DND-41 (cell line): Measurements from ENCODE around the gene CKS1B.

Source experiments
- EZH2 ChIP-seq: IDR thresholded peaks from 3 replicates; pipeline ENCODE4 v1.6.1; 2012; ENCODE audit warnings: borderline replicate concordance, low read depth, mild to moderate bottlenecking, moderate library complexity, low read length, inconsistent platforms; ENCODE audit not compliant: severe bottlenecking
- TF ChIP-seq, protein P1 (sequence below): IDR thresholded peaks from 2 replicates; pipeline ENCODE4 v1.5.1; 2012; ENCODE audit warnings: borderline replicate concordance, low read length, moderate library complexity, mild to moderate bottlenecking; ENCODE audit not compliant: poor library complexity, severe bottlenecking; ENCODE audit errors: extremely low read depth

DNA sequence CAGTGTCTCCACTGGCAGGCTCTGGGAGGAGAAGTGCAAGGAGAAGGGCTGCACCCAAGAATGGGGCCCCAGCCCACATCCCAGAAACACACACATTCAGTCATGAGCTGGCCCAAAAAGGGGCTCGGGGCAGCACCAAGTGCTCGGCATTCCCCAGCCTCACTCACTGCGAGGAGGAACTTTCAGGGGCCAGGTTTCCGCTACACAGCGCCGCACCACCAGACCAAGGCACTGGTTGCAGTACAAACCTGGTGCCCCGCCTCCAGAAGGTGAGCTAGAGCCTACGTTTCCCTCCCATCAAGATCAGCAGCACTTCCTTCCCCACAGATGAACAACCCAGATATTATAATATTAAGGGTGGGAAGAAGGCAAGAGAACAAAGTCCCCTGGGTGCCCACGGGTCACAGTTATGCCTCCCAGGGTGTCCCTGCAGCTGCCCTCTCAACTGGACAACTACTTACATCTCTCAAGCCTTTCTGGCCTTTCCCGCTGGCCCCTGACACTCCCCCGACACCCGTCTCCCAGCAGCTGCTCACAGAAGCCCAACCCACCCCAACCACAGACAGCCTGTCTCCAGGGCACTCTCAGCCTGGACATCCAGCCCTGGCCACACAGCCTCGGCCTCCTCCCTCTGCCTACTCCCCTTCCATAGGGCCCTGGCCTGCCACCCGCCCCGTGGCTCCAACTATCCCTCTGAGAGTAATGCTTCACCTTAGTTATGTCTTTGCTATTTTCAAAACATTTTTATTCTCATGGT is 22.4 kb upstream of the CKS1B start:
- TF ChIP-seq, protein P1, sequence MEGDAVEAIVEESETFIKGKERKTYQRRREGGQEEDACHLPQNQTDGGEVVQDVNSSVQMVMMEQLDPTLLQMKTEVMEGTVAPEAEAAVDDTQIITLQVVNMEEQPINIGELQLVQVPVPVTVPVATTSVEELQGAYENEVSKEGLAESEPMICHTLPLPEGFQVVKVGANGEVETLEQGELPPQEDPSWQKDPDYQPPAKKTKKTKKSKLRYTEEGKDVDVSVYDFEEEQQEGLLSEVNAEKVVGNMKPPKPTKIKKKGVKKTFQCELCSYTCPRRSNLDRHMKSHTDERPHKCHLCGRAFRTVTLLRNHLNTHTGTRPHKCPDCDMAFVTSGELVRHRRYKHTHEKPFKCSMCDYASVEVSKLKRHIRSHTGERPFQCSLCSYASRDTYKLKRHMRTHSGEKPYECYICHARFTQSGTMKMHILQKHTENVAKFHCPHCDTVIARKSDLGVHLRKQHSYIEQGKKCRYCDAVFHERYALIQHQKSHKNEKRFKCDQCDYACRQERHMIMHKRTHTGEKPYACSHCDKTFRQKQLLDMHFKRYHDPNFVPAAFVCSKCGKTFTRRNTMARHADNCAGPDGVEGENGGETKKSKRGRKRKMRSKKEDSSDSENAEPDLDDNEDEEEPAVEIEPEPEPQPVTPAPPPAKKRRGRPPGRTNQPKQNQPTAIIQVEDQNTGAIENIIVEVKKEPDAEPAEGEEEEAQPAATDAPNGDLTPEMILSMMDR = no peak
- no peak for TF ChIP-seq EZH2
